Measurements from ENCODE around the gene HEY2.

The HEY2 gene

GRCh38 chr6:125714441-125715090 is 34.9 kb upstream of the HEY2 start:
- TF ChIP-seq CTCF (IDR thresholded peaks at IDR 0.05; ENCODE audit: low read length, missing control alignments): no peak
- no peak overlapping the region for H3K4me3 ChIP-seq (replicated peaks; ENCODE audit: low read depth, low read length)
- no peak for DNase-seq (ENCODE audit: low read depth)

GRCh38 chr6:125717120-125717731 is 32.2 kb upstream of the HEY2 start:
- no peak for TF ChIP-seq CTCF (IDR thresholded peaks at IDR 0.05; ENCODE audit: low read length, missing control alignments)
- no peak overlapping the region for H3K4me3 ChIP-seq (replicated peaks; ENCODE audit: low read depth, low read length)
- DNase-seq (ENCODE audit: low read depth): no peak

GRCh38 chr6:125718109-125718508 is 31.3 kb upstream of the HEY2 start:
- no peak overlapping the region for H3K4me3 ChIP-seq (replicated peaks; ENCODE audit: low read depth, low read length)
- DNase-seq (ENCODE audit: low read depth): no peak
- TF ChIP-seq CTCF (IDR thresholded peaks at IDR 0.05; ENCODE audit: low read length, missing control alignments): no peak

- no peak for DNase-seq (ENCODE audit: low read depth)
- no peak for TF ChIP-seq CTCF (IDR thresholded peaks at IDR 0.05; ENCODE audit: low read length, missing control alignments)
- H3K4me3 ChIP-seq (replicated peaks; ENCODE audit: low read depth, low read length): no peak overlapping the region
Measured at GRCh38 chr6:125722886-125723285, 26.5 kb upstream of the HEY2 start.

GRCh38 chr6:125727216-125727615 is 22.2 kb upstream of the HEY2 start:
- no peak for DNase-seq (ENCODE audit: low read depth)

GRCh38 chr6:125728739-125729138 is 20.7 kb upstream of the HEY2 start:
- DNase-seq (ENCODE audit: low read depth): no peak
- no peak for TF ChIP-seq CTCF (IDR thresholded peaks at IDR 0.05; ENCODE audit: low read length, missing control alignments)
- no peak overlapping the region for H3K4me3 ChIP-seq (replicated peaks; ENCODE audit: low read depth, low read length)

More at GRCh38 chr6:125727216-125727615, 22.2 kb upstream of the HEY2 start:
- H3K4me3 ChIP-seq (replicated peaks; ENCODE audit: low read depth, low read length): no peak overlapping the region
- TF ChIP-seq CTCF (IDR thresholded peaks at IDR 0.05; ENCODE audit: low read length, missing control alignments): no peak

- H3K4me3 ChIP-seq (replicated peaks; ENCODE audit: low read depth, low read length): no peak overlapping the region
- DNase-seq (ENCODE audit: low read depth): no peak
- no peak for TF ChIP-seq CTCF (IDR thresholded peaks at IDR 0.05; ENCODE audit: low read length, missing control alignments)
Measured at GRCh38 chr6:125729983-125730382, 19.4 kb upstream of the HEY2 start.

Measured in fibroblast of pulmonary artery (primary cell).